Sigmoid colon (tissue), 4 donors: ENCODE data around the gene FBXO17.
"Not testable (repeated sequence)": the region's sequence is repeated elsewhere in the genome, so short reads cannot be mapped to it uniquely, and the experiment has no call there.

Experiments
- CTCF ChIP-seq, 4 experiments: fragments of 450-650 bp in 3 of 4; fragments of 200-600 bp in 1 of 4; IDR thresholded peaks; one replicate each; pipeline ENCODE4 v1.5.1; 2016 to 2019; ENCODE audit warnings: antibody characterized with exemption in 4 of 4, mild to moderate bottlenecking in 3 of 4, moderate library complexity in 2 of 4
- POLR2AphosphoS5 ChIP-seq, 4 donors: sonication (generic); formaldehyde crosslinking; IDR thresholded peaks; one replicate each; pipeline ENCODE4 v1.6.1; 2017; ENCODE audit warnings: antibody characterized with exemption in 4 of 4

GRCh38 chr19:38987745-38988144, 12.2 kb upstream of the FBXO17 start:
- not testable (repeated sequence) for TF ChIP-seq CTCF, POLR2AphosphoS5 (IDR thresholded peaks at IDR 0.05)
